Progenitor cell of endocrine pancreas (in vitro differentiated cells): ENCODE results near the gene PDIA5. TPM values are rescaled to one million over a fixed set of nuclear protein-coding genes. Genes with fewer than 3 reads are reported as not detected.

Source experiments
- DNase-seq: peaks from one replicate; pipeline ENCODE4 v3.0.0; 2021; ENCODE audit warnings: low spot score; ENCODE audit not compliant: unreplicated experiment
- H3K27ac Mint-ChIP-seq: 2 replicates; pipeline ENCODE4 v1.8.0; 2021; ENCODE audit warnings: mild to moderate bottlenecking, moderate library complexity, mixed read lengths
- H3K27me3 Mint-ChIP-seq: 2 replicates; pipeline ENCODE4 v1.8.0; 2021; ENCODE audit warnings: mixed read lengths
- H3K36me3 Mint-ChIP-seq: 2 replicates; pipeline ENCODE4 v1.8.0; 2022; ENCODE audit warnings: mixed read lengths; ENCODE audit not compliant: insufficient read depth
- H3K4me1 Mint-ChIP-seq: 2 replicates; pipeline ENCODE4 v1.8.0; 2021; ENCODE audit warnings: low read depth, mixed read lengths
- H3K4me3 Mint-ChIP-seq: 2 replicates; pipeline ENCODE4 v1.8.0; 2021; ENCODE audit warnings: low read depth, mild to moderate bottlenecking, moderate library complexity, mixed read lengths
- H3K9me3 Mint-ChIP-seq: 2 replicates; pipeline ENCODE4 v1.8.0; 2021; ENCODE audit warnings: low read depth, mixed read lengths
- CTCF ChIP-seq: fragments of 200-600 bp; sonication (generic); IDR thresholded peaks from one replicate; pipeline ENCODE4 v1.5.0; 2021; ENCODE audit warnings: antibody characterized with exemption, mild to moderate bottlenecking; ENCODE audit not compliant: unreplicated experiment
- total RNA-seq: library from RNA; stranded (reverse); gene quantifications from 2 replicates; pipeline ENCODE4 v1.2.1, GENCODE V29; 2021

PDIA5 gene
- total RNA-seq, 1 donor from 2014 or later, result 22.2 TPM

GRCh38 chr3:123050666-123051065 is 16.2 kb upstream of the PDIA5 start:
- no peak for TF ChIP-seq CTCF
- Mint-ChIP-seq H3K27ac (no peak overlapping the region), H3K27me3 (peaks cover 29% of the 10 kb centered on the region), H3K4me3 (no peak overlapping the region), H3K9me3 (no peaks in the 10 kb centered on the region), H3K36me3 (no peaks in the 10 kb centered on the region), H3K4me1 (no peaks in the 10 kb centered on the region)
- DNase-seq, result no peak

GRCh38 chr3:123053107-123053506 is 13.7 kb upstream of the PDIA5 start:
- DNase-seq, result no peak
- no peak overlapping the region for H3K4me3 Mint-ChIP-seq
- peaks cover 18% of the 10 kb centered on the region for H3K27me3 Mint-ChIP-seq
- H3K4me1 Mint-ChIP-seq, result peaks cover 3% of the 10 kb centered on the region
- TF ChIP-seq CTCF, result no peak
- H3K9me3 Mint-ChIP-seq, result no peaks in the 10 kb centered on the region
- H3K36me3 Mint-ChIP-seq, result no peaks in the 10 kb centered on the region
- no peak overlapping the region for H3K27ac Mint-ChIP-seq

GRCh38 chr3:123054109-123054778 is 12.6 kb upstream of the PDIA5 start:
- H3K27me3 Mint-ChIP-seq, result peaks cover 18% of the 10 kb centered on the region
- peaks cover 9% of the 10 kb centered on the region for H3K4me1 Mint-ChIP-seq
- no peak for TF ChIP-seq CTCF
- H3K9me3 Mint-ChIP-seq, result no peaks in the 10 kb centered on the region
- no peak overlapping the region for H3K27ac Mint-ChIP-seq
- no peak for DNase-seq
- H3K36me3 Mint-ChIP-seq, result no peaks in the 10 kb centered on the region
- H3K4me3 Mint-ChIP-seq, result no peak overlapping the region

GRCh38 chr3:123054931-123055330 is 11.9 kb upstream of the PDIA5 start:
- Mint-ChIP-seq H3K9me3 (no peaks in the 10 kb centered on the region), H3K36me3 (no peaks in the 10 kb centered on the region), H3K27me3 (peaks cover 18% of the 10 kb centered on the region), H3K4me3 (no peak overlapping the region), H3K27ac (no peak overlapping the region), H3K4me1 (peaks cover 9% of the 10 kb centered on the region)
- DNase-seq, result no peak
- no peak for TF ChIP-seq CTCF

- H3K36me3 Mint-ChIP-seq, result no peaks in the 10 kb centered on the region
- no peaks in the 10 kb centered on the region for H3K9me3 Mint-ChIP-seq
- peaks cover 18% of the 10 kb centered on the region for H3K27me3 Mint-ChIP-seq
- TF ChIP-seq CTCF, result no peak
- no peak overlapping the region for H3K27ac Mint-ChIP-seq
- H3K4me1 Mint-ChIP-seq, result peaks cover 9% of the 10 kb centered on the region
- DNase-seq, result no peak
- no peak overlapping the region for H3K4me3 Mint-ChIP-seq
Measured at GRCh38 chr3:123055352-123055751, 11.5 kb upstream of the PDIA5 start.
